ENCODE results near the gene BCL2L1. TPM values are rescaled to one million over a fixed set of nuclear protein-coding genes. Genes with fewer than 3 reads are reported as not detected.

The BCL2L1 gene
- total RNA-seq, 1 donor from 2014 or later: 191 TPM

Other genes starting within 250 kb of the BCL2L1 start
- gene DEFB124, start 247.7 kb downstream of the BCL2L1 start, total RNA-seq: 0.81 TPM
- gene REM1, start 247.6 kb downstream of the BCL2L1 start, total RNA-seq: 2.3 TPM
- 204 TPM for gene HM13, start 208.4 kb downstream of the BCL2L1 start, total RNA-seq
- gene ID1, start 117.6 kb downstream of the BCL2L1 start, total RNA-seq: 59.7 TPM
- gene COX4I2, start 85.0 kb downstream of the BCL2L1 start, total RNA-seq: 3.8 TPM
- gene TPX2, start 16.4 kb upstream of the BCL2L1 start, total RNA-seq: 2.6 TPM
- gene MYLK2, start 96.5 kb upstream of the BCL2L1 start, total RNA-seq: not detected
- gene FOXS1, start 122.7 kb upstream of the BCL2L1 start, total RNA-seq: 1.6 TPM
- 2.8 TPM for gene DUSP15, start 147.7 kb upstream of the BCL2L1 start, total RNA-seq
- gene TTLL9, start 147.8 kb upstream of the BCL2L1 start, total RNA-seq: 0.29 TPM
- gene PDRG1, start 229.2 kb upstream of the BCL2L1 start, total RNA-seq: 12.1 TPM
- not detected for gene XKR7, start 245.3 kb upstream of the BCL2L1 start, total RNA-seq

Measured in mucosa of gallbladder (tissue), 1 donor.